Choroid plexus epithelial cell (primary cell): Measurements from ENCODE around the gene SMC3.
A peak's percentile ranks its signal among the peaks of the same experiment; 100 is the strongest.

ENCODE experiments used
- DNase-seq: peaks from one replicate; pipeline ENCODE4 v3.0.0-alpha.2; 2010; ENCODE audit warnings: low read depth
- H3K4me3 ChIP-seq: 2 replicates; pipeline ENCODE4 v1.5.1; 2011; ENCODE audit warnings: low read depth, mild to moderate bottlenecking, control low read depth, low read length, moderate library complexity
- TF ChIP-seq, protein P1 (sequence below): conservative IDR thresholded peaks from 2 replicates; pipeline ENCODE4 v1.5.1; 2011; ENCODE audit warnings: low read depth, mild to moderate bottlenecking, control low read depth, inconsistent platforms, low read length, moderate library complexity

SMC3 gene

DNA sequence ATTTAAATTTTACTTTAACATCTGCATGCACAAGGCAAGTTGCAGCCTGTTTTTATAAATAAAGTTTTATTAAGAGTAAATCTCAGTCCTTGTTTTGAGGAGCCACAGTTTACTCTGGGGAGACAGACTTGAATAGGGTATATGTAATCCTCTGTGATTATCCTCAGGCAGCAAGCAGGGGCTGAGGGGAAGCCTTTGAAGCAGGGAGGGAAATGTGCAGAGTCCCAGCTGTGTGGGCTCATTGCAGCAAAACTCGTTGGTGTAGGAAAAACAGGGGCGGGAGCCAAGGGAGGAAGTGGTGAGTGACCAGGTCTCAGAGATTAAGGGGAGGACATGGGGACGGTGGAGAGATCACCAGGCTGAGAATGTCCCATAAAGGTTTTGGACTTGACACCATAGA is 34.3 kb upstream of the SMC3 start:
- TF ChIP-seq, protein P1, sequence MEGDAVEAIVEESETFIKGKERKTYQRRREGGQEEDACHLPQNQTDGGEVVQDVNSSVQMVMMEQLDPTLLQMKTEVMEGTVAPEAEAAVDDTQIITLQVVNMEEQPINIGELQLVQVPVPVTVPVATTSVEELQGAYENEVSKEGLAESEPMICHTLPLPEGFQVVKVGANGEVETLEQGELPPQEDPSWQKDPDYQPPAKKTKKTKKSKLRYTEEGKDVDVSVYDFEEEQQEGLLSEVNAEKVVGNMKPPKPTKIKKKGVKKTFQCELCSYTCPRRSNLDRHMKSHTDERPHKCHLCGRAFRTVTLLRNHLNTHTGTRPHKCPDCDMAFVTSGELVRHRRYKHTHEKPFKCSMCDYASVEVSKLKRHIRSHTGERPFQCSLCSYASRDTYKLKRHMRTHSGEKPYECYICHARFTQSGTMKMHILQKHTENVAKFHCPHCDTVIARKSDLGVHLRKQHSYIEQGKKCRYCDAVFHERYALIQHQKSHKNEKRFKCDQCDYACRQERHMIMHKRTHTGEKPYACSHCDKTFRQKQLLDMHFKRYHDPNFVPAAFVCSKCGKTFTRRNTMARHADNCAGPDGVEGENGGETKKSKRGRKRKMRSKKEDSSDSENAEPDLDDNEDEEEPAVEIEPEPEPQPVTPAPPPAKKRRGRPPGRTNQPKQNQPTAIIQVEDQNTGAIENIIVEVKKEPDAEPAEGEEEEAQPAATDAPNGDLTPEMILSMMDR: no peak
- peak; percentile 35 for DNase-seq
- no peak overlapping the region for H3K4me3 ChIP-seq

DNA sequence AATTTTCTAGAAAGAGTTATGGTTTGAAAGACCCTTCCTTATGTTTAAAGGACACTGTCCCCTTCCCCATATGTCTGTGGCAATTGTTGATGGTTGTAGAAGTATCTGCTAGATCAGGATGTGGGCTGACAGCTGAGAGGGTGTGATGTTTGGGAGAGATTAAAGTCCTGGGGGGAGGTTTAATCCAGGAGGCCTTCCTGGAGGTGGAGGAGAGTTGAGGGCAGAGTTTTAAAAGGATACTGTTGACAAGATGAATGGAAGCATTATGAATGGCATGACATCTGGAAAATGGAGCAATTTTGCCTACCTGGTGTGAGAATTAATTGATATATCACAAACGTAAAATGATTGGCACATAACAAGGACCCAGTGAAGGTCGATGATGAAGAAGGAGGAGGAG is 32.9 kb upstream of the SMC3 start:
- no peak for DNase-seq
- no peak overlapping the region for H3K4me3 ChIP-seq
- TF ChIP-seq, protein P1: no peak

DNA sequence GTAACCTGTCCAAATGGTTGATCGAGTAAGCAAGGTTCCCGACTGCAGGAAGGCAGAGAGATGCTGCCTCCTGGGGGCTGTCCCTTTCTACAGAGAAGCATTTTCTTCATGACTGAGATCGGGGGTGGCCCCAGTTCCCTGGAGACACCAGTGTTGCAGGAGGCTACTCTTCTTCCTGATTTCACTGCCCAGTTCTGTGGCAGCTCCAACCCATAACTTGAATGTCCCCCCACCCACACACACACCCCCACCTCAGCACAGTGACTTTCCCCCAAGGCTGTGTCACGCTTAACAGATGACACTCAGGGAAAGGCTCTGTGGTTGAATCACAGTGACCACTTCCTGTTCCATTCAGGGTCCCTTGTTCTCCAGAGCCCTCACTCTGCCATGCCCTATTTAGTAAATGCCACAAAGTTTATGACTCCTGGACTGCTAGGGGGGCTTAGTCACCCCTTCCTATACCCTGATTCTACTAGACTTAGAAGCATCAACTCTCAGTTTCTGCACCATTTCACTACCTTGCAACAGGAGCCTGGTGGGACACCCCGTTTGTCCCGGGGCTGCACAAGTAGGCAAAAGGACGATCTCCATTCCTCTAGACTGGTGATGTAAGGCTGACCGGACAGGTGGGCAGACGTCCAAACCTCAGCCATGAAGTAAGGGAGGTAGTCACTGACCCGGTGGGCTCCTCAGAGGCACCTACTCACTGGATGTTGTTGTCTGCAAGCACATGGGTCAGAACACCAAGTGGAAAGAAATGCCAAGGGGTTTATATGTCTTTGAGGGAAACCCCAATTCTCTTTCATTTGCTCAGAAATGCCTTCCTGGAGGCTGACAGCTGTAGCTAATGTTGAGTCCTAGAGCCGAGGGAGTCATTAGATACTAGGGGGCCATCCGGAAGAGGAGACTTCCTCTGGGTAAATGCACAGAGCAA is 31.3 kb upstream of the SMC3 start:
- no peak overlapping the region for H3K4me3 ChIP-seq
- peak; percentile 88 for DNase-seq
- TF ChIP-seq, protein P1: peak; percentile 54

DNA sequence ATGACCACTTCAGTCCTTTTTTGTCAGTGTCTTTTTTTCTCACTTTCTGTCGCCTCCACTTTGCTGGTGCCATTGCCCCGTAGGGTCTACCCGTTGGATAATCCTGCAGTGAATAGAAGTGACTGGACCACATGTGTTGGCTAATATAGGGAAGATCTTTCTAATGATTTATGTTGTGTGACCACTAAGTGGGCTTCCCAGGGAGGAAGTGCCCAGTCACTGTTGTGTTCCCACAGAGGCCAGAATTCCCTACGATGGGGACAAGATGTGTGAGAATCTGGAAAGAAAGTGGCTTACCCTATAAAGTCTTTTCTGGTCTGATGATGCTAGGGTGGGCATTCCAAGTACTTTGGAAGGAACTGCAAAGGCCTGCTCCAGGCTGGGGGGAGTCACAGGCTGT is 28.4 kb upstream of the SMC3 start:
- TF ChIP-seq, protein P1: no peak
- H3K4me3 ChIP-seq: no peak overlapping the region
- no peak for DNase-seq

DNA sequence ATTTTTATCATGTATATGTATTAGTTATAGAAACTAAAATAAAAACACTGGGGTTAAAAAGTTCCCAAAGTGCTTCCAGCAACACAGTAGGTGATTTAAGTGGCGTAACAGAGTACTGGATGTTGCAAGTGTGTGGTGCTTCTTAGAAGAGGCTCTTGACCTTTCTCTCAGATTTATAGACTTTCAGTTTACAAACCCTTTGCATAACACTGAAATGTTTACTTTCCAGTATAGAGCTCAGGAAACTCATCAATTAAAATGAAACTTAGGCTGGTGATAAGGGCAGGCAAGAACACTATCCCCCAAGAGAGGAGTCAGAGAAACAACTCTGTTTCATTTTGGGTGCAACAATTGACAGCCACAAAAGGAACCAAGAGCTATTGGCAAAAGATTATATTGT is 27.5 kb upstream of the SMC3 start:
- no peak for DNase-seq
- H3K4me3 ChIP-seq: no peak overlapping the region
- TF ChIP-seq, protein P1: no peak

DNA sequence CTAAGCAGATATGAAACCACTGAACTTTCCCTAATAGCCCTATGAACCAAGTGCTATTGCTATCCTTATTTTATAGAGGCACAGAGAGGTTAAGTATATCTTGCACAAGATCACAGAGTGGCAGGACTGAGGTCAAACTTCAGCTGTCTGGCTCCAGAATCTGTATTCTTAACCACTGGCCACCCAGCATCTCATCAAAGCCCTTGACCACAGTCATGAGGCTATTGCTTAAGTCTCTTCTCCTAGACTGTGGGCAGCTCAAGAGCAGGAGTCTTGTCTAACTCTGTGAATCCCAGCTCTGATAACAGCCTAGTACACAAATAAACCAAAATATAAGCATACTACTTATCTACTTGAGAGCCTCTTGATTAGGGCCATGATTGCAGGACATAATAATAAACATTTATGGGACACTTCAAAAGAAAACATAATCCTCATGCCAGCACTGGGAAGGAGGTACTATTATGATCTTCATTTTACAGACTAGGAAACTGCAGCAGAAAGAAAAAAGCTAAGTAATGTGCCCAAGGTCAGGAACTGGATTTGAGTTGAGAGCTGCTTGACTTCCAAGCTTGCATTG is 22.4 kb upstream of the SMC3 start:
- H3K4me3 ChIP-seq: no peak overlapping the region
- TF ChIP-seq, protein P1: no peak
- DNase-seq: peak; percentile 86
